Cortex of kidney (tissue), 1 donor: ENCODE data around the gene TMC8.
"Not testable (repeated sequence)": the region's sequence is repeated elsewhere in the genome, so short reads cannot be mapped to it uniquely, and the experiment has no call there.

ENCODE experiments used
- DNase-seq: peaks from one replicate; lab custom pipeline; 2025; lab: John Stamatoyannopoulos, UW

Gene TMC8

GRCh38 chr17:78110363-78111015 lies 20.1 kb upstream of the TMC8 start:
- no peak for DNase-seq

DNA sequence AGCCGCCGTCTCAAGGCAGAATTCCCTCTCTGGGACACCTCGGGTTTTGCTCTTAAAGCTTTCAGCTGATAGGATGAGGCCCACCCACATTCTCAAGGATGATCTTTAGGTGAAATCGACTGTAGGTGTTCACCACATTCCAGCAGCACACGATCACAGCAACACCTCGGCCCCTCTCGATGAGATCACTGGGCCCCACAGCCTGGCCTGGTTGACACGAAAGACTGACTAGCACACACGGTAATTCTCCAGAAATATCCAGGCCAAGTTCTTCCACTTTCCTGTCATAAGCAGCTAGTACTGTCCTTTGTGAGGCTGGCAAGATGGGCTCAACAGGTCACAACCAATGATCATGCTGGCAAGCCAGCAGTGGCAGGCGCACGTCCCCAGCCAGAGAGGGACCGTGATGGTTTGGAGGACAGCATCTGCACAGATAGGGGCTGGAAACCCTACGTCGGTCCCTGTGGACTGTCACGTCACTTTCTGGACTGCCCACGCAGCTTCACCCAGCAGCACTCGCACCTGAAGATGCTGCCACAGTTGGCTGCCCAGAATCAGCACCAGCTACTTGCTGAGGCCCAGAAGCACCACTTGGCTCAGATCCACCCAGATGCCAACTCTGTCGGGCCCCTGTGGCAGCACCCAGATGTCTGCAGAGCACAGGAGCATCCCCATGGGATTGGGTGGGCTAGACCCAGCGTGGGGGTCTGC lies 19.4 kb upstream of the TMC8 start:
- no peak for DNase-seq

GRCh38 chr17:78111727-78112517 lies 18.6 kb upstream of the TMC8 start:
- no peak for DNase-seq

DNA sequence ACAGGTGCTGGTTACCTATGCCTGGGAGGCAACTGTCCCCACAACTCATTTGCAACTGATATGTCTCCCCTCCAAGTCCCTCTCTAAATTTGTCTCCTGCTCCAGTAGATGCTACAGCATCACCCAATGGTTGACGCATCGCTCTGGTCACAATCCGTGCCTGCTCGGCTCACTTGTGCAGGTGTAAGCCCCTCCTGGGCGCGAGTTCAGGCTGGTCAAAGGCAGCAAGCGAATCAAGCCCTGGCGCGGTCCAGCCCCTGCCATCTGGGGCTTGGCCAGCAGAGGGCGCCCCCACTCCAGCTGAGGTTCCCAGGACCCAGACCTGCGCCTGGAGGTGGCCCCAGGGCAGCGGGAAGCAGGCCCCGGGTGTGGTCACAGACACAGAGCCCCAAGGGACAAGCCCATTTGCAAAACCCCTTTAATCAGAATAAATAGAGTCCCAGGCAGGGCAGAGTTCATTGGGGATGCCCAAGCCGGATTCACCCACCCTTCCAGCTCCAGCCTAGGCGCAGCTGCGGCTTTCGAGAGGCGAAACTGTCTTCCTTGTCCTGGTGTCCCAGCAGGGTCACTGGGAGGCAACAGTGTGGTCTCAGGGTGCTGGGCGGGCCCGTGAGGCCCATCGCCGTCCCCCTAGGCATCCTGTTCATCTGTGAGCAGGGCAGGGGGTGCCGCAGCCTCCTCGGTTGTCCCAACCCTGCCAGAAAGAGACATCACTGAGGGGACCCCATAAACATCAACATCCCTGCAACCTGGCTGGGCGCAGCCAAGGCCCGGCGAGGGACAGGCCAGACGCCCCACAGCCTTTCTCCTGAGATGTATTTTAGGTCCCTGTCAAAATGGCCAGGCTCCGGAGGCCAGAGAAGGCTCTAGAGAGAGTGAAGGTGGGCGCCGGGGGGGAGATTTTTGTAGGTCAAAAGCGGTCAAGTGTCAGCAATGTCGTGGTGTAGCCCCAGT lies 17.8 kb upstream of the TMC8 start:
- DNase-seq, result no peak

DNA sequence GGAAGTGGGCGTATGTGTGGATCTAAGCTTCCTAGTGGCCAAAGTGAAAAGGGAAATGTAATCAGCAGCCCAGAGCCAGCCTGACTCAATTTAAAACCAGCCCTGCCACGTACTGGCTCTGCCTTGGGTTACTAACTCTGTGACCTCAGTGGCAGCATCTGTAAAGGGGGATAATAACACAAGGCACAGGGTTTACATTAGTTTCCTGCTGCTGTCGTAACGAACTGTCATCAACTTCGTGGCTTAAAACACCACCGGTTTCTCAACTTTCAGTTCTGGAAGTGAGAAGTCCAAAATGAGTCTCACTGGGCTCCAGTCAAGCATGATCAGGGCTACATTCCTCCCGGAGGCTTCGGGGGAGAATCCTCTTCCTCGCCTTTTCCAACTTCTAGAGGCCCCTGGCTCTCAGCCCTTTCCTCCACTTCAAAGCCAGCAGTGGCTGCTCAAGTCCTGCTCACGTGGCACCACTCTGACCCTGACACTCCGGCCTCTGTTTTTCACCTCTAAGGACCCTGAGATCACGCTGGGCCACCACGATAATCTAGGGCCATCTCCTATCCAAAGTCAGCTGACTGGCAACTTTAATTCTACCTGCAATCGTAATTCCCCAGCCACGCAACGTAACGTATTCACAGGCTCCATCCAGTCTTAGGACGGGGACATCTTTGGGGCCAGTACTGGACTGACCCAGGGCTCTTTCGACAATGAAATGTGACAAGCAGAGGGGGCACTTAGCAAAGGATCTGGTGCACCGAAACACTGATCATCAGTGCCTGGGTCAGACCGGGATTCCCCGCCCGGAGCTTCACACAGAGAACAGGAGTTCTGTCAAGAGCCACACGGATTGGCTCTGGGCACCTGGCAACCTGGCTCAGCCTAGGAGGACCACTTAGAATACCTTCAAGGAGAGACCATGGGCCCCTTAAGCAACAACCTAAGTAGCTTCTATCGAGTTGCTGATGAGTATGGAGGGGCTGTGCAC lies 16.5 kb upstream of the TMC8 start:
- no peak for DNase-seq

DNA sequence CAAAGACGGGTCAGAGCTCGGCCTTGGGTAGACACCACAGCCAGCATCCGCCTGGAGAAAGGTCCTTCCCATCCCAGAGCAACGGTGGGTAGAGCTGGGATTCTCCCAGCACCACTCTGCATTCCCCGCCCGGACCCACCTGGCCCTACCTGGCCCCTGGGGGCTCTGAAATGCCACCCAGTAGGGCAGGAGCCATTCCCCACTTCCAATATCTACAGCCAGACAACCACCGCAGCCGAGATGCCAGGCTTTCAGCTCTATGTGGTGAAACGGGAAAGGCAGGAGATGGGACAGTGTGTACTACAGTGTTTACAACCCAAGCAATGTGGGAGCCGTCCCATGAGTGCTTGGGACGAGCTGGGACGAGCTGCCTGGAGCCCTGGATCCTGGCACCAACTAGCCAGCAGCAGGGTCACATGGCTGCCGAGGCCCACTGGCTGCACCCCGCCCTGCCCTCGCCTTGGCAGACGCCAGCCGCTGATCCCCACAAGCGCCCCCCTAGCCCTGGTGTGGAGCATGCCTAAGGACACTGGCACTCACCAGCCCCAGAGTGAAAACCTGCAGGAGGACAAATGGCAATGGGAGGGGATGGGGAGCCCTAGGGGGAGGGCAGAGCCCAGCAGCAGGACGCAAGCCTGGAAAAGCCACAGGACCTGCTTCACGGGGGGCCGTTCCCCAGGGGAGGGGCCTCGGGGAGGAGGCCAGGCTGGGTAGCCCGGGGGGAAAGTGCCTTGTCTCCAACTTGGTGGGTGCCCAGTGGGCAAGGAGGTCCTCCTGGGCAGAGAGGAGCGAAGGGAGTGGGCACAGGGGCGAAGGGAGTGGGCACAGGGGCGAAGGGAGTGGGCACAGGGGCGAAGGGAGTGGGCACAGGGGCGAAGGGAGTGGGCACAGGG lies 15.5 kb upstream of the TMC8 start:
- no peak for DNase-seq

DNA sequence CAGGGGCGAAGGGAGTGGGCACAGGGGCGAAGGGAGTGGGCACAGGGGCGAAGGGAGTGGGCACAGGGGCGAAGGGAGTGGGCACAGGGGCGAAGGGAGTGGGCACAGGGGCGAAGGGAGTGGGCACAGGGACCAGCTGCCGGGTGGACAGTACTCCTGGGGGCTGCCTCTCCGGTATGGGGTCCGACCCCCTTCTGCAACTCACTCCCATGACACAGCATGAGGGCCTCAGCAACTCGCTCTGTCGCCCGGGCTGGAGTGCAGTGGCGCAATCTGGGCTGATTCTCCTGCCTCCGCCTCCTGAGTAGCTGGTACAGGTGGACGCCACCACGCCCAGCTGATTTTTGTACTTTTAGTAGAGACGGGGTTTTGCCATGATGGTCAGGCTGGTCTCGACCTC lies 14.8 kb upstream of the TMC8 start:
- not testable (repeated sequence) for DNase-seq

DNA sequence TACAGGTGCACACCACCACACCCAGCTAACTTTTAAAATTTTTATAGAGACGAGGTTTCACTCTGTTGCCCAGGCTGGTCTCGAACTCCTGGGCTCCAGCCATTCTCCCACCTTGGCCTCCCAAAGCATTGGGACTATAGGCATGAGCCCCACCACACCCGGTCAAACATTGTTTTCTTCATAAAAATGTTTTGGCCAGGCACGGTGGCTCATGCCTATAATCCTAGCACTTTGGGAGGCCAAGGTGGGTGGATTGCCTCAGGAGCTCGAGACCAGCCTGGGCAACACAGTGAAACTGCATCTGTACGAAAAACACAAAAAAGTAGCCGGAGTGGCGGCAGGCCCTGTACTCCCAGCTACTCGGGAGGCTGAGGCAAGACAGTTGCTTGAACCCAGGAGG lies 14.2 kb upstream of the TMC8 start:
- DNase-seq, result no peak

GRCh38 chr17:78117027-78117981 lies 13.3 kb upstream of the TMC8 start:
- DNase-seq, result no peak

GRCh38 chr17:78118801-78119241 lies 11.8 kb upstream of the TMC8 start:
- no peak for DNase-seq

DNA sequence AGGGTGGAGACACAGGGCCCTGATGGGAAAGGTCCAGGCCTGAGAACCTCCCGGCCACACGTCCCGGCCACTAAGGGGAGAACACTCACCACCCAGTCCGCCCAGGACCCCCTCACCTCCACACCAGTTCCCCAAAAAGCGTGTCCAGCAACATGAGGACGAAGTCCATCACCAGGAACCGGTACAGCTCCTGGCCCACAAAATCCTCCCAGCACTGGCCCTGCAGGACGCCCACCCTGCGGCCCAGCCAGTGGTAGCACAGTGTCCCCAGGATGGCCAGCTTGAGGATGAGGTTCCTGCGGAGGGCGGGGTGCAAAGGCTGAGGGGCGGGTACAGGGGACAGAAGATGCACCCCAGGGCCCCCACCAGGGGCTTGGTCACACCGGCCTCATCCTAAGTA lies 10.0 kb upstream of the TMC8 start:
- no peak for DNase-seq

- DNase-seq, result no peak
These were observed 9.4 kb upstream of the TMC8 start for GRCh38 chr17:78120971-78121800.

- no peak for DNase-seq
These were observed 8.8 kb upstream of the TMC8 start for GRCh38 chr17:78121801-78122215.

DNA sequence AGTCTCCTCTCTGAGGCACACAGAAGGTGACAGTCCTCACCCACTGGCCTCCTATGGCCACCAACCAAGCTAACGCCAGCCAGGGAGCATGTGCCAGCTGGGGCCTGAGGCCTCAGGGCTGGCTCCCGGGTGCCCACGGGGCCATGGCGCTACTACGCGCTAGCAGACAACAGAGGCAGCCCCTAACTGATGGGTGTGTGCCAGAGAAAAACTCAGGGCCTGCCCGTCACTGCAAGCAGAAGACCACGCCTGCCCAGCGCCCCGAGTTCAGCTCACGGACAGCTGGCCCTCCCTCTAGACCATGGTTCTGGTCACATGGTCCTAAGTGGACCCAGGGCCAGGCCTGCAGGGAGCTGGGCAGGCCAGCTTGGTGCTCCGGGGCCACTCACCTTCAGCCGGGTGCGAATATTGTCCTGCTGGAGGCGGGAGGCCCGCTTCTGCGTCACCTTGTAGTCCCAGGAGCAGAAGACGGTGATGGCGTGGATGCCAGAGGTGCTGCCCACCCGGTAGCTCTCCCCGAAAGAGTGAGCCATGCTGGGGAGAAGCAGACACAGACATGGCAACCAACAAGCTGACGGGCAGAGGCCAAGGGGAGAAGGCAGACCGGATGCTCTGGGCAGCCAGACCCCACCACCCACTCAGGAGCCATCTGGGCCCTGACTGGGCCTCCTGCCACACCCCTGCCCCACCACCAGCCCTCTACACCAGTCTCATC lies 8.2 kb upstream of the TMC8 start:
- no peak for DNase-seq

- no peak for DNase-seq
These were observed 7.7 kb upstream of the TMC8 start for GRCh38 chr17:78122931-78123249.

GRCh38 chr17:78123258-78123929 lies 7.2 kb upstream of the TMC8 start:
- DNase-seq, result no peak
